HEK293T (cell line): ENCODE data around the gene PEX16.

Experiments used
- ARNT ChIP-seq: fragments of 450-650 bp; IDR thresholded peaks from 2 replicates; pipeline ENCODE4 v1.6.1; 2017; ENCODE audit warnings: mild to moderate bottlenecking
- BHLHE40 ChIP-seq: fragments of 450-650 bp; IDR thresholded peaks from 2 replicates; pipeline ENCODE4 v1.6.1; 2016; ENCODE audit warnings: mild to moderate bottlenecking, moderate library complexity, borderline replicate concordance
- CTBP1 ChIP-seq: fragments of 450-650 bp; IDR thresholded peaks from 2 replicates; pipeline ENCODE4 v1.6.1; 2016; ENCODE audit warnings: borderline replicate concordance
- ELF4 ChIP-seq: fragments of 450-650 bp; IDR thresholded peaks from 2 replicates; pipeline ENCODE4 v1.6.1; 2017; ENCODE audit warnings: antibody characterized with exemption
- FOXA1 ChIP-seq: fragments of 450-650 bp; IDR thresholded peaks from 2 replicates; pipeline ENCODE4 v1.6.1; 2016; ENCODE audit warnings: mild to moderate bottlenecking
- FOXK2 ChIP-seq: fragments of 450-650 bp; IDR thresholded peaks from 2 replicates; pipeline ENCODE4 v1.6.1; 2016; ENCODE audit warnings: mild to moderate bottlenecking
- FOXM1 ChIP-seq: fragments of 450-650 bp; IDR thresholded peaks from 2 replicates; pipeline ENCODE4 v1.6.1; 2017; ENCODE audit warnings: mild to moderate bottlenecking, borderline replicate concordance
- L3MBTL2 ChIP-seq: fragments of 450-650 bp; conservative IDR thresholded peaks from 2 replicates; pipeline ENCODE4 v1.6.1; 2016; ENCODE audit warnings: mild to moderate bottlenecking
- LEF1 ChIP-seq: fragments of 450-650 bp; IDR thresholded peaks from 2 replicates; pipeline ENCODE4 v1.6.1; 2017; ENCODE audit warnings: mild to moderate bottlenecking, borderline replicate concordance
- NFRKB ChIP-seq: fragments of 450-650 bp; IDR thresholded peaks from 2 replicates; pipeline ENCODE4 v1.6.1; 2016; ENCODE audit warnings: mild to moderate bottlenecking, moderate library complexity
- PKNOX1 ChIP-seq: fragments of 450-650 bp; IDR thresholded peaks from 2 replicates; pipeline ENCODE4 v1.6.1; 2016
- SP1 ChIP-seq: fragments of 450-650 bp; IDR thresholded peaks from 2 replicates; pipeline ENCODE4 v1.6.1; 2017
- SUZ12 ChIP-seq: fragments of 450-650 bp; IDR thresholded peaks from 2 replicates; pipeline ENCODE4 v1.6.1; 2016; ENCODE audit warnings: mild to moderate bottlenecking
- ZNF384 ChIP-seq: fragments of 450-650 bp; IDR thresholded peaks from 2 replicates; pipeline ENCODE4 v1.6.1; 2016

- TF ChIP-seq SP1 (no peak), ARNT (no peak), FOXK2 (no peak), SUZ12 (no peak), ELF4 (no peak), PKNOX1 (no peak), FOXA1 (no peak), NFRKB (no peak), BHLHE40 (no peak), ZNF384 (no peak), FOXM1 (no peak), CTBP1 (no peak), LEF1 (no peak), L3MBTL2 (no peak)
These were observed 4.2 kb downstream of the PEX16 start for GRCh38 chr11:45913514-45913913.
